Immature natural killer cell (primary cell): ENCODE measurements around the gene GOLPH3. TPM values are rescaled to one million over a fixed set of nuclear protein-coding genes. Genes with fewer than 3 reads are reported as not detected.
"Not testable (repeated sequence)": the region's sequence is repeated elsewhere in the genome, so short reads cannot be mapped to it uniquely, and the experiment has no call there.

Experiments
- DNase-seq, 3 donors: peaks; one replicate each; pipeline ENCODE4 v3.0.0; 2022; ENCODE audit warnings: mixed read lengths in 1 of 3
- H3K27ac Mint-ChIP-seq, 6 donors: one replicate each; pipeline ENCODE4 v1.8.0; 2020; ENCODE audit warnings: mixed read lengths in 6 of 6, mild to moderate bottlenecking in 5 of 6, inconsistent platforms in 4 of 6, moderate library complexity in 3 of 6
- H3K27me3 Mint-ChIP-seq, 3 donors: one replicate each; pipeline ENCODE4 v1.8.0; 2020 to 2021; ENCODE audit warnings: low read depth in 3 of 3, mild to moderate bottlenecking in 3 of 3, mixed read lengths in 3 of 3, moderate library complexity in 3 of 3, inconsistent platforms in 1 of 3
- H3K36me3 Mint-ChIP-seq, 3 donors: one replicate each; pipeline ENCODE4 v1.8.0; 2020; ENCODE audit warnings: mixed read lengths in 3 of 3, inconsistent platforms in 2 of 3, mild to moderate bottlenecking in 2 of 3
- H3K4me1 Mint-ChIP-seq, 2 donors: one replicate each; pipeline ENCODE4 v1.8.0; 2020; ENCODE audit warnings: inconsistent platforms in 2 of 2, mild to moderate bottlenecking in 2 of 2, mixed read lengths in 2 of 2, moderate library complexity in 1 of 2
- H3K4me3 Mint-ChIP-seq, 5 donors: one replicate each; pipeline ENCODE4 v1.8.0; 2020; ENCODE audit warnings: mild to moderate bottlenecking in 5 of 5, mixed read lengths in 5 of 5, inconsistent platforms in 3 of 5, moderate library complexity in 3 of 5
- H3K9me3 Mint-ChIP-seq, 6 donors: one replicate each; pipeline ENCODE4 v1.8.0; 2020; ENCODE audit warnings: mild to moderate bottlenecking in 6 of 6, mixed read lengths in 6 of 6, inconsistent platforms in 4 of 6, moderate library complexity in 3 of 6
- polyA plus RNA-seq, 3 donors: library from polyadenylated mRNA; unstranded; fragments of 300-500 nt; fragmentation: Illumina TruSeq; gene quantifications; one replicate each; pipeline ENCODE4 v1.2.3, GENCODE V29; 2021

The GOLPH3 gene
- polyA plus RNA-seq, 3 donors from 2014 or later: 109 to 128 (median 125) TPM

- not testable (repeated sequence) for H3K9me3 Mint-ChIP-seq, H3K27ac Mint-ChIP-seq, H3K4me3 Mint-ChIP-seq
Measured at GRCh38 chr5:32118922-32119321, 55.2 kb downstream of the GOLPH3 start.

GRCh38 chr5:32116574-32117313 is 57.4 kb downstream of the GOLPH3 start:
- Mint-ChIP-seq H3K27me3 (peaks cover 0 to 2% (median 0%) of the 10 kb centered on the region in 3 donors), H3K4me3 (no peak overlapping the region), H3K9me3 (no peaks in the 10 kb centered on the region), H3K27ac (peak overlapping the region in 4 of 6 donors; percentile 13 to 85 (median 24)), H3K36me3 (peaks cover 8 to 28% (median 14%) of the 10 kb centered on the region in 3 donors), H3K4me1 (peaks cover 15 to 44% of the 10 kb centered on the region in 2 donors)
- DNase-seq: no peak

More at GRCh38 chr5:32118922-32119321, 55.2 kb downstream of the GOLPH3 start:
- not testable (repeated sequence) for DNase-seq, H3K27me3 Mint-ChIP-seq
- peaks cover 27 to 56% of the 10 kb centered on the region in 2 donors for H3K4me1 Mint-ChIP-seq
- H3K36me3 Mint-ChIP-seq: peaks cover 4 to 27% (median 8%) of the 10 kb centered on the region in 3 donors

GRCh38 chr5:32115985-32116384 is 58.1 kb downstream of the GOLPH3 start:
- no peak for DNase-seq
- Mint-ChIP-seq H3K4me3 (no peak overlapping the region), H3K36me3 (peaks cover 12 to 27% (median 14%) of the 10 kb centered on the region in 3 donors), H3K27me3 (peaks cover 0 to 2% (median 0%) of the 10 kb centered on the region in 3 donors), H3K9me3 (no peaks in the 10 kb centered on the region), H3K4me1 (peaks cover 18 to 45% of the 10 kb centered on the region in 2 donors), H3K27ac (peak overlapping the region; percentile 0 to 55 (median 38))

GRCh38 chr5:32110111-32110696 is 63.9 kb downstream of the GOLPH3 start:
- peaks cover 9 to 35% (median 10%) of the 10 kb centered on the region in 3 donors for H3K36me3 Mint-ChIP-seq
- no peaks in the 10 kb centered on the region for H3K9me3 Mint-ChIP-seq
- H3K27me3 Mint-ChIP-seq: no peaks in the 10 kb centered on the region
- H3K27ac Mint-ChIP-seq: peak overlapping the region in 5 of 6 donors; percentile 9 to 64 (median 41)
- peaks cover 3 to 16% of the 10 kb centered on the region in 2 donors for H3K4me1 Mint-ChIP-seq
- DNase-seq: no peak
- H3K4me3 Mint-ChIP-seq: no peak overlapping the region

GRCh38 chr5:32109236-32109635 is 64.9 kb downstream of the GOLPH3 start:
- Mint-ChIP-seq H3K4me3 (no peak overlapping the region), H3K36me3 (peaks cover 9 to 37% (median 10%) of the 10 kb centered on the region in 3 donors), H3K27ac (peak overlapping the region in 2 of 6 donors; percentile 24 to 41), H3K9me3 (peaks cover 0 to 2% (median 0%) of the 10 kb centered on the region in 6 donors), H3K4me1 (peaks cover 3 to 13% of the 10 kb centered on the region in 2 donors), H3K27me3 (no peaks in the 10 kb centered on the region)
- no peak for DNase-seq

GRCh38 chr5:32108167-32108566 is 66.0 kb downstream of the GOLPH3 start:
- peaks cover 3 to 13% of the 10 kb centered on the region in 2 donors for H3K4me1 Mint-ChIP-seq
- peaks cover 0 to 2% (median 0%) of the 10 kb centered on the region in 6 donors for H3K9me3 Mint-ChIP-seq
- H3K4me3 Mint-ChIP-seq: no peak overlapping the region
- peaks cover 9 to 42% (median 10%) of the 10 kb centered on the region in 3 donors for H3K36me3 Mint-ChIP-seq
- no peaks in the 10 kb centered on the region for H3K27me3 Mint-ChIP-seq
- H3K27ac Mint-ChIP-seq: peak overlapping the region in 1 of 6 donors; percentile 55
- DNase-seq: no peak

- Mint-ChIP-seq H3K9me3 (peaks cover 0 to 2% (median 0%) of the 10 kb centered on the region in 6 donors), H3K27me3 (no peaks in the 10 kb centered on the region), H3K36me3 (peaks cover 5 to 41% (median 13%) of the 10 kb centered on the region in 3 donors), H3K4me3 (no peak overlapping the region), H3K4me1 (peaks cover 3 to 7% of the 10 kb centered on the region in 2 donors), H3K27ac (peak overlapping the region in 1 of 6 donors; percentile 62)
- DNase-seq: no peak
Measured at GRCh38 chr5:32107291-32107690, 66.8 kb downstream of the GOLPH3 start.

- Mint-ChIP-seq H3K36me3 (peaks cover 11 to 43% (median 13%) of the 10 kb centered on the region in 3 donors), H3K27me3 (no peaks in the 10 kb centered on the region), H3K9me3 (peaks cover 0 to 2% (median 0%) of the 10 kb centered on the region in 6 donors), H3K4me3 (no peak overlapping the region), H3K4me1 (no peaks in the 10 kb centered on the region), H3K27ac (no peak overlapping the region)
- DNase-seq: no peak
Measured at GRCh38 chr5:32103521-32103920, 70.6 kb downstream of the GOLPH3 start.

GRCh38 chr5:32102254-32102986 is 71.7 kb downstream of the GOLPH3 start:
- Mint-ChIP-seq H3K4me1 (no peaks in the 10 kb centered on the region), H3K27me3 (no peaks in the 10 kb centered on the region), H3K27ac (peak overlapping the region in 2 of 6 donors; percentile 22 to 71), H3K36me3 (peaks cover 11 to 45% (median 13%) of the 10 kb centered on the region in 3 donors), H3K9me3 (peaks cover 0 to 2% (median 0%) of the 10 kb centered on the region in 6 donors), H3K4me3 (no peak overlapping the region)
- DNase-seq: no peak

GRCh38 chr5:32100691-32101302 is 73.3 kb downstream of the GOLPH3 start:
- H3K27me3 Mint-ChIP-seq: no peaks in the 10 kb centered on the region
- H3K9me3 Mint-ChIP-seq: peaks cover 0 to 2% (median 0%) of the 10 kb centered on the region in 6 donors
- H3K27ac Mint-ChIP-seq: no peak overlapping the region
- H3K4me3 Mint-ChIP-seq: no peak overlapping the region
- no peak for DNase-seq
- H3K36me3 Mint-ChIP-seq: peaks cover 11 to 49% (median 13%) of the 10 kb centered on the region in 3 donors
- H3K4me1 Mint-ChIP-seq: no peaks in the 10 kb centered on the region

- Mint-ChIP-seq H3K4me1 (no peaks in the 10 kb centered on the region), H3K36me3 (peaks cover 7 to 45% (median 13%) of the 10 kb centered on the region in 3 donors), H3K4me3 (no peak overlapping the region), H3K9me3 (peaks cover 0 to 2% (median 0%) of the 10 kb centered on the region in 6 donors), H3K27ac (peak overlapping the region in 2 of 6 donors; percentile 37 to 64), H3K27me3 (no peaks in the 10 kb centered on the region)
- DNase-seq: no peak
Measured at GRCh38 chr5:32100230-32100629, 73.9 kb downstream of the GOLPH3 start.

- peak overlapping the region in 2 of 6 donors; percentile 14 to 36 for H3K27ac Mint-ChIP-seq
- no peaks in the 10 kb centered on the region for H3K9me3 Mint-ChIP-seq
- H3K4me1 Mint-ChIP-seq: no peaks in the 10 kb centered on the region
- no peak overlapping the region for H3K4me3 Mint-ChIP-seq
- H3K36me3 Mint-ChIP-seq: peaks cover 7 to 43% (median 13%) of the 10 kb centered on the region in 3 donors
- DNase-seq: no peak
- H3K27me3 Mint-ChIP-seq: no peaks in the 10 kb centered on the region
Measured at GRCh38 chr5:32099486-32100035, 74.6 kb downstream of the GOLPH3 start.

GRCh38 chr5:32098890-32099310 is 75.2 kb downstream of the GOLPH3 start:
- no peaks in the 10 kb centered on the region for H3K4me1 Mint-ChIP-seq
- no peaks in the 10 kb centered on the region for H3K9me3 Mint-ChIP-seq
- no peak overlapping the region for H3K4me3 Mint-ChIP-seq
- peaks cover 7 to 42% (median 13%) of the 10 kb centered on the region in 3 donors for H3K36me3 Mint-ChIP-seq
- H3K27ac Mint-ChIP-seq: peak overlapping the region in 1 of 6 donors; percentile 69
- no peaks in the 10 kb centered on the region for H3K27me3 Mint-ChIP-seq
- DNase-seq: no peak
